Caco-2 (cell line): ENCODE data around the gene KRTCAP2. TPM values are rescaled to one million over a fixed set of nuclear protein-coding genes. Genes with fewer than 3 reads are reported as not detected.

ENCODE experiments used
- BruUV-seq: library from RNA; stranded (reverse); fragments of 400-500 nt; replicated peaks from 2 replicates; lab custom pipeline; 2021; lab: Mats Ljungman, UMichigan
- CTCF ChIA-PET: fragments of 300-600 bp; sonication (Branson Sonifier 250); formaldehyde crosslinking; loops from one replicate; lab custom pipeline; 2022; ENCODE audit warnings: antibody characterized with exemption; lab: Charles Lee
- POLR2A ChIA-PET: fragments of 300-600 bp; sonication (Branson Sonifier 250); formaldehyde crosslinking; loops from one replicate; lab custom pipeline; 2022; ENCODE audit warnings: antibody characterized with exemption; lab: Charles Lee
- DNase-seq, 2 experiments: peaks; one replicate each; pipeline versions ENCODE4 v3.0.0 to v3.0.0-alpha.2; 2020 to 2022
- H3K27me3 ChIP-seq: replicated peaks from 2 replicates; pipeline ENCODE4 v1.6.0; 2011; ENCODE audit warnings: low read length; ENCODE audit not compliant: control insufficient read depth, insufficient read depth
- H3K36me3 ChIP-seq: 2 replicates; pipeline ENCODE4 v1.5.1; 2011; ENCODE audit warnings: low read length; ENCODE audit not compliant: control insufficient read depth, insufficient read depth
- H3K4me1 ChIP-seq: fragments of 250-450 bp; sonication (Bioruptor Pico); 2 replicates; pipeline ENCODE4 v1.5.1; 2020; ENCODE audit warnings: mild to moderate bottlenecking
- H3K4me3 ChIP-seq: 2 replicates; pipeline ENCODE4 v1.5.1; 2011; ENCODE audit warnings: low read depth, mild to moderate bottlenecking, control low read depth, low read length
- H3K9me3 ChIP-seq: fragments of 250-450 bp; sonication (Bioruptor Pico); 2 replicates; pipeline ENCODE4 v1.5.1; 2020; ENCODE audit warnings: mild to moderate bottlenecking, moderate library complexity
- H3K27ac Mint-ChIP-seq: one replicate; pipeline ENCODE4 v1.8.0; 2022; ENCODE audit warnings: mixed read lengths; ENCODE audit not compliant: unreplicated experiment
- H3K27me3 Mint-ChIP-seq: one replicate; pipeline ENCODE4 v1.8.0; 2022; ENCODE audit warnings: mixed read lengths; ENCODE audit not compliant: insufficient read depth, unreplicated experiment
- H3K36me3 Mint-ChIP-seq: one replicate; pipeline ENCODE4 v1.8.0; 2022; ENCODE audit warnings: mild to moderate bottlenecking, mixed read lengths; ENCODE audit not compliant: insufficient read depth, unreplicated experiment
- H3K4me1 Mint-ChIP-seq: one replicate; pipeline ENCODE4 v1.8.0; 2022; ENCODE audit warnings: low read depth, mixed read lengths; ENCODE audit not compliant: unreplicated experiment
- H3K4me3 Mint-ChIP-seq: one replicate; pipeline ENCODE4 v1.8.0; 2022; ENCODE audit warnings: mild to moderate bottlenecking, moderate library complexity, mixed read lengths; ENCODE audit not compliant: unreplicated experiment
- H3K9me3 Mint-ChIP-seq: one replicate; pipeline ENCODE4 v1.8.0; 2022; ENCODE audit warnings: mixed read lengths; ENCODE audit not compliant: unreplicated experiment
- CTCF ChIP-seq, 2 experiments: fragments of 200-600 bp in 1 of 2; IDR thresholded peaks; 1 replicate in 1 of 2; 2 replicates in 1 of 2; pipeline versions ENCODE4 v1.5.1 to v1.8.0; 2011 to 2022; ENCODE audit warnings: antibody characterized with exemption in 1 of 2, control low read depth in 1 of 2, inconsistent platforms in 1 of 2, low read depth in 1 of 2, low read length in 1 of 2, mild to moderate bottlenecking in 1 of 2, moderate library complexity in 1 of 2; ENCODE audit not compliant: insufficient read depth in 1 of 2, severe bottlenecking in 1 of 2, unreplicated experiment in 1 of 2
- intact Hi-C: fragments of 100-400 bp; cut with micrococcal nuclease; formaldehyde crosslinking; loops from one replicate; pipeline ENCODE4 v1.10.0; 2022; ENCODE audit not compliant: unreplicated experiment
- total RNA-seq: library from RNA; stranded (reverse); gene quantifications from 2 replicates; pipeline ENCODE4 v1.2.3, GENCODE V29; 2022

The KRTCAP2 gene
- total RNA-seq, 1 experiment from 2014 or later = 215 TPM

DNA sequence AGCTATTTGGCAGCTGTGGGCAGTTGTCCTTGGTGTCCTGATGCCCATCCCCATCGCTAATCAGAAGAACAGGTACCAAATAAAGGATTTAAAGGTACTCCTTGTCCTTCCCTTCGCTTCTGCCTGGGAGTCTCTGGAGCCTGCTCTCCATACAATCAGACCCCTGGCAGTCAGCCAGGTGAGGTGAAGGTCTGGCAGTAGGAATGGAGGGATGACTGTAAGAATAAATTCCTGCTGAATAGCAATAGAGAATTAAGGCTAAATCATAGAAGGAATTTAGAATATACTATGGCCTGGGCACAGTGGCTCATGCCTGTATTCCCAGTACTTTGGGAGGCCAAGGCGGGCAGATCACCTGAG lies 25.4 kb upstream of the KRTCAP2 start:
- H3K36me3 Mint-ChIP-seq = peaks cover 21% of the 10 kb centered on the region
- POLR2A ChIA-PET = no interaction called here

GRCh38 chr1:155197901-155198546 lies 24.9 kb upstream of the KRTCAP2 start:
- CTCF ChIA-PET = no interaction called here
- Mint-ChIP-seq H3K36me3 (peaks cover 24% of the 10 kb centered on the region), H3K4me1 (peaks cover 15% of the 10 kb centered on the region), H3K27ac (no peak overlapping the region), H3K27me3 (peaks cover 3% of the 10 kb centered on the region), H3K9me3 (no peaks in the 10 kb centered on the region), H3K4me3 (no peak overlapping the region)
- intact Hi-C loops = no loop called here
- Histone ChIP-seq H3K4me1 (peaks cover 4% of the 10 kb centered on the region; the same call in 1 of the 2 replicates), H3K27me3 (no peaks in the 10 kb centered on the region), H3K9me3 (no peaks in the 10 kb centered on the region), H3K36me3 (no peaks in the 10 kb centered on the region), H3K4me3 (no peak overlapping the region)
- TF ChIP-seq CTCF (IDR thresholded peaks at IDR 0.05; ENCODE audit: insufficient read depth in 1 of 2, low read depth in 1 of 2, low read length in 1 of 2, severe bottlenecking in 1 of 2, unreplicated experiment in 1 of 2) = no peak
- no TSS peak for BruUV-seq
- POLR2A ChIA-PET = no interaction called here
- DNase-seq = no peak

More for the DNA sequence above, 25.4 kb upstream of the KRTCAP2 start:
- no peaks in the 10 kb centered on the region for H3K36me3 ChIP-seq
- intact Hi-C loops = no loop called here
- no TSS peak for BruUV-seq
- Mint-ChIP-seq H3K27ac (no peak overlapping the region), H3K4me3 (no peak overlapping the region), H3K4me1 (peaks cover 13% of the 10 kb centered on the region), H3K27me3 (peaks cover 3% of the 10 kb centered on the region), H3K9me3 (no peaks in the 10 kb centered on the region)
- no peak overlapping the region for H3K4me3 ChIP-seq
- no peak for TF ChIP-seq CTCF (IDR thresholded peaks at IDR 0.05; ENCODE audit: insufficient read depth in 1 of 2, low read depth in 1 of 2, low read length in 1 of 2, severe bottlenecking in 1 of 2, unreplicated experiment in 1 of 2)
- CTCF ChIA-PET = no interaction called here
- H3K27me3 ChIP-seq = no peaks in the 10 kb centered on the region
- H3K9me3 ChIP-seq = no peaks in the 10 kb centered on the region
- DNase-seq = no peak
- peaks cover 4% of the 10 kb centered on the region; the same call in 1 of the 2 replicates for H3K4me1 ChIP-seq

- H3K9me3 ChIP-seq = no peaks in the 10 kb centered on the region
- no peaks in the 10 kb centered on the region for H3K27me3 ChIP-seq
- peak in 1 of 2 experiments; percentile 19 for DNase-seq
- H3K36me3 ChIP-seq = no peaks in the 10 kb centered on the region
- H3K27ac Mint-ChIP-seq = no peak overlapping the region
- H3K4me1 Mint-ChIP-seq = peaks cover 15% of the 10 kb centered on the region
- no peak for TF ChIP-seq CTCF (IDR thresholded peaks at IDR 0.05; ENCODE audit: insufficient read depth in 1 of 2, low read depth in 1 of 2, low read length in 1 of 2, severe bottlenecking in 1 of 2, unreplicated experiment in 1 of 2)
- ChIA-PET CTCF (no interaction called here), POLR2A (no interaction called here)
- H3K36me3 Mint-ChIP-seq = peaks cover 24% of the 10 kb centered on the region
- no peak overlapping the region for H3K4me3 Mint-ChIP-seq
- no peak overlapping the region for H3K4me3 ChIP-seq
- H3K27me3 Mint-ChIP-seq = no peaks in the 10 kb centered on the region
- peaks cover 4% of the 10 kb centered on the region; the same call in 1 of the 2 replicates for H3K4me1 ChIP-seq
- no TSS peak for BruUV-seq
- no peaks in the 10 kb centered on the region for H3K9me3 Mint-ChIP-seq
- intact Hi-C loops = no loop called here
Measured at GRCh38 chr1:155196893-155197638, 24.0 kb upstream of the KRTCAP2 start.
